GM21737 (cell line): ENCODE data around the gene LRSAM1.

Experiments
- ATAC-seq: cut with Tn5 transposase; IDR thresholded peaks from one replicate; pipeline ENCODE4 v1.9.1; 2021; ENCODE audit warnings: mild to moderate bottlenecking, moderate library complexity; ENCODE audit not compliant: unreplicated experiment

Gene LRSAM1

GRCh38 chr9:127530206-127530941, 79.1 kb downstream of the LRSAM1 start:
- no peak for ATAC-seq

DNA sequence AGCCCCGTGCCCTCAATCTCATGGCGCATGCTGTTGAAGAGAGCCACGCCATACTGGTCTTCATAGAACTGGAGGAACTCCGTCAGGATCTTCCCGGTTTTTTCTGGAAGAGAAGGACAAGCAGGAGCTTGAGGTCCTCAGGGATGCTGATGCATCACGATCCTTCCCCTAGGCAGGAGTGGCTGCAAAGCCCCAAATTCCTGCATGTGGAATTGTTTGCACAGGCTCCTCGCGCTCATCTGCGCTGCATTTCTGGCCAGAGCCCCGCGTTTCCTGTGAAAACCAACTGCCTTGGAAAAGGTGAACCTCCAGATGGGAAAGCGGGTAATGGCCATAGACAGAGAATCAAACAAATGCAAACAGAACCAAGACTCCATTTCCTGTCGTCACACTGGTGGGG, 80.4 kb downstream of the LRSAM1 start:
- ATAC-seq, result no peak

DNA sequence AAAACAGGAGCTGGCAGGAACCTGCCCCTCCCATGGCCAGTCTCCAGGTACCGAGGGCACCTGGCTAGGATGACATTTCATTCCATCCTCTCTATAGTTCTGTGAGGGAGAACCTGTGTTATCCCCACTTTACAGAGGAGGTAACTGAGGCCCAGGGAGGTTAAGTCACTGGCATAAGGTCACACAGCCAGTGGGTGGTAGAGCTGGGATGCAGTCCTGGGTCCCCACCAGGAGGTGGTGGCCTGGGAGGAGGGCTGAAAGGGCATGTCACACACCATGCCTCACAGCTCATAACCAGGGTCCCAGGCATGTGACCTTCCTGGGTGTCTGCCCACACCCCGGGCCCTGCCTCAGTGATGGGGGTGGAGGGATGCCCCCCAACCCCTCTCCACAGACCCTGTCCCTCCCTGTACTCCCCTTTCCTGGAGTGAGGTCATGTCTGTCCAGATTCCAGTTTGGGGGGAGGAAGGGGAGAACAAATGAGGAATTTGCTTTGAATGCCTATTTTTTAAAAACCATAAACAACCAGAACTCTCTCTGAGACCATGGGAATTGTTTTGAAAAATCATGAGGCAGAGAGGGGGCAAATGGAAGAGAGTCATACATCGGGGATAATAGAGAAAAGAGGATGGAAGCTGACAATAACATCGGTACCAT, 83.1 kb downstream of the LRSAM1 start:
- ATAC-seq, result no peak

- ATAC-seq, result no peak
Observed at GRCh38 chr9:127534931-127535330, 83.6 kb downstream of the LRSAM1 start.

- ATAC-seq, result no peak
Observed at GRCh38 chr9:127535396-127535795, 84.1 kb downstream of the LRSAM1 start.

DNA sequence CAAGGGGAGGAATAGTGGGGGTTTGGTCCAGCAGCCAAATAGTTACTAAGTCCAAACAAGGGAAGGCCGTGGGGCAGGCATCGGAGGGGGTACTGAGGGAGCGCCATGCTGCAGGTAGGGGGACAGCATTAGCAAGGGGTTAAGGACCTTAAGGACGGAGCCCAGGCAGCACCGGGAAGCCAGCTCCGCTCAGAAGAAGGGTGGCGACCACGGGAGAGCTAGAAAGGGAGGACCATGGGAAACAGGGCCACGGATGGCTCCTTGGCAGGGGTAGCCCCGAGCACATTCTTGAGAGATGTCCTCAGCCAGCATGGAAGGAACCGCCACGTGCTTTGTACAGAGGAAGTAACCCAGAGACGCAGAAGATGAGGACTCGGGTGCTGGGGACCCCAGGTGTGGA, 84.5 kb downstream of the LRSAM1 start:
- ATAC-seq, result no peak

DNA sequence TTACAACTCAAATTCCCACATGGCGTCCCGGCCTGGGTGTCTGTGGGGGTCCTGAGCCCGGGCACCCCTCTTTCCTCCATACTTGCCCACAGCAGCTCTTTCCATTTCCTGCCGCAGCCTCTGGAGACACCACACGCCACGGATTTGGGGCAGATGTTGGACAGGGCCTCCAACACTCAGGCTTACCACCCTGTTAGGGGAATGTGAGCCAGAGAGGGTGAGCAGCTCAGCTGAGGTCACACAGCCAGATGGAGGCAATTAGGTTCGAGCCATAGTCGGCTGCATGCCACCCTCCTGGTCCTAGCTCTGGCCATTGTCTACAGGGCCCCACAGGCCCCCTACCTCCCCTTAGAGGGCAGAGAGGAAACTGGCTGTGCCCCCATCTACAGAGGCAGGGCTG, 85.2 kb downstream of the LRSAM1 start:
- no peak for ATAC-seq

GRCh38 chr9:127537014-127537413, 85.7 kb downstream of the LRSAM1 start:
- no peak for ATAC-seq

DNA sequence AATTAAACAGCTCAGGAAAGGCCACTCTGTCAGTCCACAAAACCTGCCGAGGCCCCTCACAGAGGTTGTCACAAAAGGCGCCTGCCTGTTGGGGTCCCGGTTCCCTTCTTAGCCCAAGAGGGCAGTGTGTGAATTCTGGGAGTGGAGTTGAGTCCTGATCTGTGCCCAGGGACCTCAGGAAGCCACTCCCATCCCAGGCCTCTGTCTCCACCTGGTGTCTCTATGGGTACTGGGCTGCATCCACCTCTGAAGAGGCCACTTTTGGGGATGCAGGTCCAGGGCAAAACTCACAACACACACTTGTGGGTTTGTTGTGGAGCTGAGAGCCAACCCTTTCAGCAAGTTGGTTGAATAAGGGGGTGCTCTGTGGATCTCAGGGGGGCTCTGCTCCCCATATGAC, 86.5 kb downstream of the LRSAM1 start:
- ATAC-seq, result no peak

GRCh38 chr9:127538849-127539258, 87.5 kb downstream of the LRSAM1 start:
- ATAC-seq, result no peak

DNA sequence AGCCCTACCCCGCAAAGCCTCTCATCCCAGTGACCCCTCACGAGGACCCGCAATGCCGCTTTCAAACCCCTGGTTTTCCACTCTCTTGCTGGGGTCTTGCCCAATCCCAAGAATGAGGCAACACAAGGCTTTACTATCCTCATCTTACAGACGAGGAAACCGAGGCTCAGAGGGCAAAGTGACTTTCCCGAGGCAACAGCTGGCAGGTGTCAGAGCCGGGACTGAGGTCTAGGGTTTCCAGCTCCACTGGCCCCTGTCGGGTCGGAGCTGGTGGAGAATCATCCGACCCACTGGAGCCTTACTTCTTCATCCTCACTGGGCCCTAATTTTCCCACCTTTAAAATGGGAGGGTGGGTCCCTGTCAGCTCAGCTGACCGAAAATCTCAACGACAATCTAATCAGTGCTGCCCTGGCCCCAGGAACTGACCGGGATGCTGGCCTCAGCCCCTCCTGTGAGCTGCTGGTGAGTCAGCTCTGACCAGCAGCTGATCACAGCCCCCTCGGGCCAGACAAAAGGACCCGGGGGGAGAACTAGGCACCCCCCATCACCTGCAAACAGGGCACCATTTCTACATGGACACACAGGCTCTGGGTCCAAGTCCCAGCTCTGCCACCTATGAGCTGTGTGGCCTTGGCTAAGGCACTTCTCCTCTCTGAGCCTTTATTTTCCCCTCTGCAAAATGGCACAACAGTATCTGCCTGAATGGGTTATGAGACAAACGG, 88.1 kb downstream of the LRSAM1 start:
- no peak for ATAC-seq

- ATAC-seq, result no peak
Observed at GRCh38 chr9:127539982-127540663, 88.8 kb downstream of the LRSAM1 start.

- ATAC-seq, result no peak
Observed at GRCh38 chr9:127540664-127541041, 89.3 kb downstream of the LRSAM1 start.

DNA sequence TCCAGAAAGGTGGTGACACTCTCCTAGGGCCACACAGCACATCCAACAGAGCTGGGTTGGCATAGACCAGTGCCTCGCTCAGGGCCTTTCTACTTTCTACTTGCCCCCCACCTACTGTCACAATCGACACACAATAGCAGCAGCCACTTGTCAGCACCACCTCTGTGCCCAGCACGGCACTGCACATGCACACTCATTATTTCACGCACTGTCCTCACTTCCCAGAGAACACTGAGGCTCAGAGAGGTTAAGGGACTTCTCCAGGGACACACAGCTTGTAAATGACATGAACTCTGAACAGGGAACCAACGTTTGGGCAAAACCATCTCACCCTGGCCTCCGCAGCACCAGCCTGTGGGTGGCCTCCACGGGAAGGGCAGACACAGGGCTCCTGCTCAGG, 89.9 kb downstream of the LRSAM1 start:
- ATAC-seq, result no peak

GRCh38 chr9:127541865-127542264, 90.6 kb downstream of the LRSAM1 start:
- ATAC-seq, result no peak

DNA sequence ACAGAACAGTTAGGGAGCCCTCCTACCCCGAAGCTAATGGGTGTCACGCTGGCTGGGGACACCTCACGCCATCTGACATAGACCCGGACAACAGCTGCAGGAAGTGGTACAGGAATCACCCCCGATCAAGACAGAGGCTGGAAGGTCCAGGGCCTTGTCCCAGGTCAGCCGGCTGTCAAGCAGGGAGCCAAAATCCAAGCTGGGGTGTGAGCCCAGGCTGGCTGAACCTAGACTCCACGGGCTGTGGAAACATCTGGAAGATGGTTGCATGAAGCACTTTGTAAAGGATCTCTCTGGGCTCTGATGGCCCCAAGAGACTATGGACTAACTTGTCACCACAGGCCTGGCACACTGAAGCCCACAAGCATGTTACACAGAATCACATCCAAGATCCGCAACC, 91.9 kb downstream of the LRSAM1 start:
- no peak for ATAC-seq

GRCh38 chr9:127543973-127544533, 92.7 kb downstream of the LRSAM1 start:
- no peak for ATAC-seq

- no peak for ATAC-seq
Observed at GRCh38 chr9:127545196-127546124, 94.2 kb downstream of the LRSAM1 start.

GRCh38 chr9:127546125-127546832, 95.0 kb downstream of the LRSAM1 start:
- no peak for ATAC-seq
